ENCODE results near the gene ALDH9A1. TPM values are rescaled to one million over a fixed set of nuclear protein-coding genes. Genes with fewer than 3 reads are reported as not detected.

ALDH9A1 gene
- total and polyA plus RNA-seq, 10 of the 15 experiments (the other 5 are each of a cell fraction or from before 2014, with no cell fraction given), result 25.7 to 106 (median 36.3) TPM

GRCh38 chr1:165619647-165620151 lies 78.7 kb downstream of the ALDH9A1 start:
- ChIA-PET RAD21 (ENCODE audit: unreplicated experiment) (no interaction called here), CTCF (no interaction called here), SMC1A (ENCODE audit: uncharacterized antibody, unreplicated experiment) (no interaction called here), POLR2A (no interaction called here)
- Histone ChIP-seq H3K4me2 (ENCODE audit: control insufficient read depth, insufficient read depth) (no peak overlapping the region), H2AFZ (ENCODE audit: control insufficient read depth, low read depth, low read length) (no peak overlapping the region), H3K27me3 (replicated peaks in 1 of 2; ENCODE audit: control insufficient read depth in 2 of 2, insufficient read depth in 2 of 2, low read length in 1 of 2) (no peaks in the 10 kb centered on the region), H4K20me1 (ENCODE audit: control insufficient read depth, insufficient read depth) (no peaks in the 10 kb centered on the region), H3K36me3 (ENCODE audit: control insufficient read depth in 2 of 2, insufficient read depth in 2 of 2, low read length in 1 of 2) (no peaks in the 10 kb centered on the region), H3K79me2 (ENCODE audit: control insufficient read depth, insufficient read depth, low read length) (no peaks in the 10 kb centered on the region), H3K4me3 (no peak overlapping the region), H3K9me3 (replicated peaks; ENCODE audit: control insufficient read depth, insufficient read depth, low read length) (no peaks in the 10 kb centered on the region), H3K4me1 (ENCODE audit: control insufficient read depth, insufficient read depth, low read length) (no peaks in the 10 kb centered on the region), H3K9ac (ENCODE audit: control insufficient read depth, insufficient read depth, low read length) (no peak overlapping the region), H3K27ac (ENCODE audit: control insufficient read depth, insufficient read depth) (no peak overlapping the region)
- BruUV-seq (replicated peaks), result no TSS peak
- no peak for FAIRE-seq
- no peak for DNase-seq (ENCODE audit: low read depth, low spot score)
- ATAC-seq, result no peak
- intact Hi-C loops (cut with micrococcal nuclease; ENCODE audit: unreplicated experiment) (no loop called here), in situ Hi-C loops (cut with MboI) (no loop called here)
- 0% methylated on average over 1 of the region's 1 CpG for WGBS (ENCODE audit: insufficient coverage, insufficient replicate concordance, low lambda C conversion rate, missing lambda C conversion rate)
- TF ChIP-seq JUNB (IDR thresholded peaks at IDR 0.05), result no peak
- TF ChIP-seq TARDBP (IDR thresholded peaks at IDR 0.05; ENCODE audit: borderline replicate concordance), result no peak
- no peak for TF ChIP-seq NFXL1 (IDR thresholded peaks at IDR 0.05; ENCODE audit: borderline replicate concordance)
- TF ChIP-seq RCOR1 (conservative IDR thresholded peaks at IDR 0.05; ENCODE audit: low read depth, low read length), result no peak
- no peak for TF ChIP-seq PAX8 (IDR thresholded peaks at IDR 0.05)
- no peak for TF ChIP-seq ZBED1 (IDR thresholded peaks at IDR 0.05; ENCODE audit: borderline replicate concordance)
- no peak for TF ChIP-seq NBN (IDR thresholded peaks at IDR 0.05)
- TF ChIP-seq CBFB (IDR thresholded peaks at IDR 0.05; ENCODE audit: low read depth), result no peak

- ChIA-PET SMC1A (ENCODE audit: uncharacterized antibody, unreplicated experiment) (no interaction called here), CTCF (interaction anchor here (0.7 to 1.5 kb wide), 2 partner anchors 9 to 13 kb away, joined by 3 to 6 read pairs; no protein-coding TSS in a partner anchor)
- H3K9ac ChIP-seq (ENCODE audit: control insufficient read depth, insufficient read depth, low read length), result no peak overlapping the region
- TF ChIP-seq EZH2 (IDR thresholded peaks at IDR 0.05; ENCODE audit: borderline replicate concordance, control insufficient read depth, low read depth, low read length) (no peak), KLF5 (IDR thresholded peaks at IDR 0.05; ENCODE audit: partially characterized antibody) (no peak), EP300 (IDR thresholded peaks at IDR 0.05; ENCODE audit: borderline replicate concordance in 1 of 2, control insufficient read depth in 1 of 2, low read depth in 2 of 2, low read length in 2 of 2) (no peak), ZNF384 (IDR thresholded peaks at IDR 0.05; ENCODE audit: borderline replicate concordance, low read depth, low read length) (no peak), ATF3 (IDR thresholded peaks at IDR 0.05; ENCODE audit: borderline replicate concordance, extremely low read depth, low read depth, low read length) (no peak), CBX5 (IDR thresholded peaks at IDR 0.05; ENCODE audit: low read depth) (no peak), REST (IDR thresholded peaks at IDR 0.05; ENCODE audit: low read depth, low read length) (no peak), LARP7 (IDR thresholded peaks at IDR 0.05) (no peak)
Observed at GRCh38 chr1:165616987-165617546, 81.3 kb downstream of the ALDH9A1 start.

More at GRCh38 chr1:165616987-165617546, 81.3 kb downstream of the ALDH9A1 start:
- RAD21 ChIA-PET (ENCODE audit: unreplicated experiment), result no interaction called here
- no peak overlapping the region for H2AFZ ChIP-seq (ENCODE audit: control insufficient read depth, low read depth, low read length)
- H3K79me2 ChIP-seq (ENCODE audit: control insufficient read depth, insufficient read depth, low read length), result no peaks in the 10 kb centered on the region
- BruUV-seq (replicated peaks), result no TSS peak
- DNase-seq (ENCODE audit: low read depth, low spot score) (no peak), FAIRE-seq (no peak), ATAC-seq (no peak)
- 74% methylated on average over 8 of the region's 8 CpGs for WGBS (ENCODE audit: insufficient coverage, insufficient replicate concordance, low lambda C conversion rate, missing lambda C conversion rate)
- H3K36me3 ChIP-seq (ENCODE audit: control insufficient read depth in 2 of 2, insufficient read depth in 2 of 2, low read length in 1 of 2), result no peaks in the 10 kb centered on the region
- intact Hi-C loops (cut with micrococcal nuclease; ENCODE audit: unreplicated experiment) (no loop called here), in situ Hi-C loops (cut with MboI) (no loop called here)
- no peak overlapping the region for H3K4me3 ChIP-seq
- H3K4me2 ChIP-seq (ENCODE audit: control insufficient read depth, insufficient read depth), result no peak overlapping the region
- H3K4me1 ChIP-seq (ENCODE audit: control insufficient read depth, insufficient read depth, low read length), result no peaks in the 10 kb centered on the region
- H3K27ac ChIP-seq (ENCODE audit: control insufficient read depth, insufficient read depth), result no peak overlapping the region
- no peaks in the 10 kb centered on the region for H3K27me3 ChIP-seq (replicated peaks in 1 of 2; ENCODE audit: control insufficient read depth in 2 of 2, insufficient read depth in 2 of 2, low read length in 1 of 2)
- POLR2A ChIA-PET, result no interaction called here
- no peaks in the 10 kb centered on the region for H4K20me1 ChIP-seq (ENCODE audit: control insufficient read depth, insufficient read depth)
- no peaks in the 10 kb centered on the region for H3K9me3 ChIP-seq (replicated peaks; ENCODE audit: control insufficient read depth, insufficient read depth, low read length)

Data from GM12878 (cell line).